Neural progenitor cell (in vitro differentiated cells): ENCODE measurements around the gene UCN2. TPM values are rescaled to one million over a fixed set of nuclear protein-coding genes. Genes with fewer than 3 reads are reported as not detected.

Experiments
- DNase-seq: peaks from one replicate; pipeline ENCODE4 v3.0.0-alpha.2; 2016; ENCODE audit warnings: low spot score
- H2AFZ ChIP-seq: fragments of 200-600 bp; sonication (generic); replicated peaks from 2 replicates; pipeline ENCODE4 v1.6.1; 2016; ENCODE audit warnings: antibody characterized with exemption
- H3F3A ChIP-seq: fragments of 200-600 bp; sonication (generic); 2 replicates; pipeline ENCODE4 v1.6.1; 2016; ENCODE audit warnings: antibody characterized with exemption, low read depth
- H3K27ac ChIP-seq: fragments of 200-600 bp; sonication (generic); 2 replicates; pipeline ENCODE4 v1.5.1; 2016; ENCODE audit warnings: mild to moderate bottlenecking
- H3K27me3 ChIP-seq: fragments of 200-600 bp; sonication (generic); 2 replicates; pipeline ENCODE4 v1.6.1; 2016; ENCODE audit warnings: mild to moderate bottlenecking, moderate library complexity
- H3K36me3 ChIP-seq: fragments of 200-600 bp; sonication (generic); 2 replicates; pipeline ENCODE4 v1.5.1; 2016
- H3K4me1 ChIP-seq: fragments of 200-600 bp; sonication (generic); 2 replicates; pipeline ENCODE4 v1.6.1; 2016; ENCODE audit warnings: mixed run types
- H3K4me2 ChIP-seq: fragments of 200-600 bp; sonication (generic); 2 replicates; pipeline ENCODE4 v1.6.1; 2016
- H3K4me3 ChIP-seq: fragments of 200-600 bp; sonication (generic); 2 replicates; pipeline ENCODE4 v1.5.1; 2016
- H3K79me2 ChIP-seq: fragments of 200-600 bp; sonication (generic); 2 replicates; pipeline ENCODE4 v1.6.1; 2016; ENCODE audit warnings: low read depth
- H3K9ac ChIP-seq: fragments of 200-600 bp; sonication (generic); 2 replicates; pipeline ENCODE4 v1.6.1; 2016
- H3K9me3 ChIP-seq: fragments of 200-600 bp; sonication (generic); 2 replicates; pipeline ENCODE4 v1.5.1; 2016; ENCODE audit warnings: low read depth
- H4K20me1 ChIP-seq: fragments of 200-600 bp; sonication (generic); 2 replicates; pipeline ENCODE4 v1.6.1; 2016; ENCODE audit warnings: low read depth
- H3K27ac Mint-ChIP-seq: 3 replicates; pipeline ENCODE4 v1.8.0; 2021; ENCODE audit warnings: mixed read lengths
- H3K27me3 Mint-ChIP-seq: 2 replicates; pipeline ENCODE4 v1.8.0; 2022; ENCODE audit warnings: low read depth, mild to moderate bottlenecking, inconsistent platforms, moderate library complexity, mixed read lengths; ENCODE audit not compliant: insufficient read depth
- H3K36me3 Mint-ChIP-seq: 3 replicates; pipeline ENCODE4 v1.8.0; 2021; ENCODE audit warnings: mixed read lengths
- H3K4me1 Mint-ChIP-seq: 3 replicates; pipeline ENCODE4 v1.8.0; 2021; ENCODE audit warnings: mixed read lengths
- H3K4me3 Mint-ChIP-seq: 3 replicates; pipeline ENCODE4 v1.8.0; 2021; ENCODE audit warnings: mild to moderate bottlenecking, moderate library complexity, mixed read lengths
- H3K9me3 Mint-ChIP-seq: 3 replicates; pipeline ENCODE4 v1.8.0; 2020; ENCODE audit warnings: mixed read lengths
- EZH2 ChIP-seq: fragments of 200-600 bp; sonication (generic); IDR thresholded peaks from 2 replicates; pipeline ENCODE4 v1.6.1; 2017; ENCODE audit warnings: antibody characterized with exemption, mild to moderate bottlenecking, moderate library complexity
- EZH2phosphoT487 ChIP-seq: fragments of 200-600 bp; sonication (generic); IDR thresholded peaks from 2 replicates; pipeline ENCODE4 v1.6.1; 2017; ENCODE audit warnings: antibody characterized with exemption
- total RNA-seq: library from RNA; depleted of rRNA; stranded (reverse); fragments of >200 nt; gene quantifications from 2 replicates; pipeline ENCODE4 v1.2.3, GENCODE V29; 2015; ENCODE audit warnings: low replicate concordance
- TF ChIP-seq, protein P1 (sequence below): fragments of 200-600 bp; sonication (generic); IDR thresholded peaks from 2 replicates; pipeline ENCODE4 v1.5.1; 2017; ENCODE audit warnings: antibody characterized with exemption, mild to moderate bottlenecking

Gene UCN2
- total RNA-seq, 1 donor from 2014 or later: not detected

DNA sequence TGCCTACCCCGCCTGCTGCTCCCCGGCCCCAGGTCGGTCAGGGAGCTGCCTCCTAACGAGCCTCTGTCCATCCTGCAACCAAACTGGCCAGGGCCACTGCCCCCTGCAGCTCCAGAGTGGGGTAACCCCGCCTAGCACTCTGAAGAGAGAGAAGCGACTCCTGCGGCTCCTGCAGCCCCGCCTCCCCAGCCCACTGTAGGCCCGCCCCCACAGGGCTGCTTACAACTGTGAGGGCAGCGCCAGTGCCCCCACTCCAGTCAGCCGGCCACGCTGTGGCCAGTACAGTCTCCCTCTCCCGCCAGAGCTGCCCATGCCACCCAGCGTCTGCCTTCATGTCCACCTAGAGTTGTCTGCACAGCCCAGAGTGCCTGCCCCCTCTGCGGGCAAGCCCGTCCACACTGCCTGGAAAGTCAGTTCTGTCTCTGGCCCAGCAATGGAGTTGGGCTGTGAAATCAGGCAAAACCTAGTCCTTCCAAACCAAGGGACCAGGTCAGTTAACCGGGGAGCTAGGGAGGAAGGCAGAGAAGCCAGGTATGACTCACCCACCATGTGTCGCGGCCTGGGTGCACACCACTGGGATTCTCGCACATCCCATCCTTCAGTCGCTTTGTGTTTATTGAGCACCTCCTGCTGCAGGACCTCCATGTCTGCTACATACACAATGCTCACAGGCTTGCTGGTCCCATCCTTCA, 2.4 kb downstream of the UCN2 start:
- peaks cover 35% of the 10 kb centered on the region for H3K4me1 ChIP-seq
- H2AFZ ChIP-seq: no peak overlapping the region
- Mint-ChIP-seq H3K4me3 (peak overlapping the region; percentile 57), H3K9me3 (no peaks in the 10 kb centered on the region), H3K36me3 (no peaks in the 10 kb centered on the region), H3K4me1 (peaks cover 50% of the 10 kb centered on the region), H3K27ac (peak overlapping the region; percentile 94), H3K27me3 (peaks cover 13% of the 10 kb centered on the region)
- no peak overlapping the region for H3K9ac ChIP-seq
- no peaks in the 10 kb centered on the region for H3K27me3 ChIP-seq
- H3F3A ChIP-seq: peaks cover 30% of the 10 kb centered on the region
- peak overlapping the region; percentile 70 for H3K4me2 ChIP-seq
- TF ChIP-seq EZH2phosphoT487 (no peak), EZH2 (no peak)
- TF ChIP-seq, protein P1, sequence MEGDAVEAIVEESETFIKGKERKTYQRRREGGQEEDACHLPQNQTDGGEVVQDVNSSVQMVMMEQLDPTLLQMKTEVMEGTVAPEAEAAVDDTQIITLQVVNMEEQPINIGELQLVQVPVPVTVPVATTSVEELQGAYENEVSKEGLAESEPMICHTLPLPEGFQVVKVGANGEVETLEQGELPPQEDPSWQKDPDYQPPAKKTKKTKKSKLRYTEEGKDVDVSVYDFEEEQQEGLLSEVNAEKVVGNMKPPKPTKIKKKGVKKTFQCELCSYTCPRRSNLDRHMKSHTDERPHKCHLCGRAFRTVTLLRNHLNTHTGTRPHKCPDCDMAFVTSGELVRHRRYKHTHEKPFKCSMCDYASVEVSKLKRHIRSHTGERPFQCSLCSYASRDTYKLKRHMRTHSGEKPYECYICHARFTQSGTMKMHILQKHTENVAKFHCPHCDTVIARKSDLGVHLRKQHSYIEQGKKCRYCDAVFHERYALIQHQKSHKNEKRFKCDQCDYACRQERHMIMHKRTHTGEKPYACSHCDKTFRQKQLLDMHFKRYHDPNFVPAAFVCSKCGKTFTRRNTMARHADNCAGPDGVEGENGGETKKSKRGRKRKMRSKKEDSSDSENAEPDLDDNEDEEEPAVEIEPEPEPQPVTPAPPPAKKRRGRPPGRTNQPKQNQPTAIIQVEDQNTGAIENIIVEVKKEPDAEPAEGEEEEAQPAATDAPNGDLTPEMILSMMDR: peak; percentile 48
- peaks cover 2% of the 10 kb centered on the region for H3K79me2 ChIP-seq
- no peaks in the 10 kb centered on the region for H3K36me3 ChIP-seq
- no peaks in the 10 kb centered on the region for H3K9me3 ChIP-seq
- peak overlapping the region; percentile 30 for H3K4me3 ChIP-seq
- H3K27ac ChIP-seq: no peak overlapping the region
- no peaks in the 10 kb centered on the region for H4K20me1 ChIP-seq
- DNase-seq: peak; percentile 89

DNA sequence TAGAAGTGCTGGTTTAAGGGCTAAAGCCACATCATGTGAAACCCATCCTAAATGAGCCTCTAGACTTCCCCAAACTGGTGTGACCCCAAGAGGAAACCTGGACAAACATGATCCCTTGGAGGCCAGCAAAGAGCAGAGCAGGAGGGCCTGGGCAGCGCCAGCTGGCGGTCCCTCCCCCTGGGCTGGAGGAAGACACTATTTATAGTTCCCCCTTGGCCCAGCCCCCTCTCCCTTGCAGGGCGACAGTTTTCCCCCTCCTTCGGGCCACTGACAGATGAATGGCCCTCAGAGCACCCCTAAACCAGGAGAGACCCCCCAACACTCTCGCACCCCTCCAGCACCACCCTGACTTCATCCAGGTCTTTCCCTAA, 2.9 kb downstream of the UCN2 start:
- Histone ChIP-seq H3K27ac (no peak overlapping the region), H3K79me2 (peaks cover 8% of the 10 kb centered on the region), H3K9me3 (no peaks in the 10 kb centered on the region), H3K4me3 (peak overlapping the region; percentile 30), H3K4me2 (peak overlapping the region; percentile 70), H3F3A (peaks cover 30% of the 10 kb centered on the region), H3K9ac (no peak overlapping the region), H3K36me3 (no peaks in the 10 kb centered on the region), H4K20me1 (no peaks in the 10 kb centered on the region), H2AFZ (no peak overlapping the region), H3K4me1 (peaks cover 40% of the 10 kb centered on the region), H3K27me3 (no peaks in the 10 kb centered on the region)
- DNase-seq: no peak
- peak overlapping the region; percentile 97 for H3K27ac Mint-ChIP-seq
- H3K9me3 Mint-ChIP-seq: no peaks in the 10 kb centered on the region
- H3K4me3 Mint-ChIP-seq: peak overlapping the region; percentile 75
- peaks cover 54% of the 10 kb centered on the region for H3K4me1 Mint-ChIP-seq
- peaks cover 13% of the 10 kb centered on the region for H3K27me3 Mint-ChIP-seq
- H3K36me3 Mint-ChIP-seq: no peaks in the 10 kb centered on the region
- TF ChIP-seq, protein P1: no peak
- no peak for TF ChIP-seq EZH2
- no peak for TF ChIP-seq EZH2phosphoT487

- Histone ChIP-seq H3K27ac (no peak overlapping the region), H3K9me3 (no peaks in the 10 kb centered on the region), H3K9ac (no peak overlapping the region), H3K4me3 (no peak overlapping the region), H3K27me3 (no peaks in the 10 kb centered on the region), H2AFZ (no peak overlapping the region), H3K4me1 (peaks cover 49% of the 10 kb centered on the region), H3K36me3 (no peaks in the 10 kb centered on the region), H4K20me1 (peaks cover 17% of the 10 kb centered on the region), H3F3A (peaks cover 28% of the 10 kb centered on the region), H3K79me2 (peaks cover 28% of the 10 kb centered on the region), H3K4me2 (no peak overlapping the region)
- TF ChIP-seq EZH2phosphoT487 (no peak), EZH2 (no peak)
- TF ChIP-seq, protein P1: no peak
- Mint-ChIP-seq H3K36me3 (peaks cover 4% of the 10 kb centered on the region), H3K9me3 (no peaks in the 10 kb centered on the region), H3K27me3 (peaks cover 12% of the 10 kb centered on the region), H3K27ac (peak overlapping the region; percentile 94), H3K4me3 (peak overlapping the region; percentile 51), H3K4me1 (peaks cover 62% of the 10 kb centered on the region)
- no peak for DNase-seq
These were observed 5.0 kb downstream of the UCN2 start for GRCh38 chr3:48558493-48559134.
